DND-41 (cell line): Measurements from ENCODE around the gene RPL13A.

ENCODE experiments used
- ATAC-seq: fragments of 200-7000 bp; cut with Tn5 transposase; 3 replicates; pipeline ENCODE4 v1.9.1; 2021; ENCODE audit warnings: low read depth; ENCODE audit not compliant: insufficient read depth
- DNase-seq: peaks from one replicate; pipeline ENCODE4 v3.0.0-alpha.2; 2020
- H2AFZ ChIP-seq: 2 replicates; pipeline ENCODE4 v1.6.0; 2012; ENCODE audit warnings: low read depth, low read length
- H3K27ac ChIP-seq: 2 replicates; pipeline ENCODE4 v1.5.1; 2012; ENCODE audit warnings: low read length, inconsistent platforms
- H3K27me3 ChIP-seq: fragments of 200-600 bp; sonication (generic); 2 replicates; pipeline ENCODE4 v1.6.0; 2012; ENCODE audit warnings: low read length, mild to moderate bottlenecking, inconsistent platforms; ENCODE audit not compliant: insufficient read depth, poor library complexity
- H3K36me3 ChIP-seq: 2 replicates; pipeline ENCODE4 v1.5.1; 2012; ENCODE audit warnings: low read length, inconsistent platforms; ENCODE audit not compliant: insufficient read depth
- H3K4me1 ChIP-seq: 2 replicates; pipeline ENCODE4 v1.5.1; 2012; ENCODE audit warnings: mild to moderate bottlenecking, low read length; ENCODE audit not compliant: insufficient read depth
- H3K4me2 ChIP-seq: 2 replicates; pipeline ENCODE4 v1.6.0; 2012; ENCODE audit warnings: mild to moderate bottlenecking, moderate library complexity, low read length, inconsistent platforms; ENCODE audit not compliant: insufficient read depth
- H3K4me3 ChIP-seq, 2 experiments: fragments of 200-600 bp in 1 of 2; shearing (Covaris generic) in 1 of 2; 2 replicates each; pipeline ENCODE4 v1.5.1; 2012 to 2016; ENCODE audit warnings: inconsistent platforms in 2 of 2, low read length in 2 of 2, mild to moderate bottlenecking in 2 of 2, low read depth in 1 of 2, moderate library complexity in 1 of 2
- H3K79me2 ChIP-seq: 2 replicates; pipeline ENCODE4 v1.6.0; 2012; ENCODE audit warnings: low read length, inconsistent platforms; ENCODE audit not compliant: insufficient read depth
- H3K9ac ChIP-seq: 2 replicates; pipeline ENCODE4 v1.6.0; 2012; ENCODE audit warnings: low read depth, mild to moderate bottlenecking, inconsistent platforms, low read length, moderate library complexity
- H3K9me3 ChIP-seq: 2 replicates; pipeline ENCODE4 v1.5.1; 2012; ENCODE audit warnings: low read length, moderate library complexity, mild to moderate bottlenecking, inconsistent platforms; ENCODE audit not compliant: insufficient read depth, severe bottlenecking
- H4K20me1 ChIP-seq: 2 replicates; pipeline ENCODE4 v1.6.0; 2012; ENCODE audit warnings: low read length; ENCODE audit not compliant: insufficient read depth
- EZH2 ChIP-seq: IDR thresholded peaks from 3 replicates; pipeline ENCODE4 v1.6.1; 2012; ENCODE audit warnings: borderline replicate concordance, low read depth, mild to moderate bottlenecking, moderate library complexity, low read length, inconsistent platforms; ENCODE audit not compliant: severe bottlenecking
- TF ChIP-seq, protein P1 (sequence below): IDR thresholded peaks from 2 replicates; pipeline ENCODE4 v1.5.1; 2012; ENCODE audit warnings: borderline replicate concordance, low read length, moderate library complexity, mild to moderate bottlenecking; ENCODE audit not compliant: poor library complexity, severe bottlenecking; ENCODE audit errors: extremely low read depth

Gene RPL13A

DNA sequence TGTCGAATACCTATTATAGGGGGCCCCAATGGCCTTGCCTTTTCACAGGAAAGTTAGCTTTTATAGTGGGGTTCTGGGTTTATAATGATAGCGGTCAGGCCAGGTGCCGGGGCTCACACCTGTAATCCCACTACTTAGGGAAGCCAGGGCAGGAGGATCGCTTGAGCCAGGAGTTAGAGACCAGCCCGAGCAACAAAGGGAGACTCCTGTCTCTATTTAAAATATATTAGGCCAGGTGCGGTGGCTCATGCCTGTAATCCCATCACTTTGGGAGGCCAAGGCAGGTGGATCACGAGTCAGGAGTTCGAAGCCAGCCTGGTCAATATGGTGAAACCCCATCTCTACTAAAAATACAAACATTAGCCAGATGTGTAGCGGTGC is 16.2 kb downstream of the RPL13A start:
- Histone ChIP-seq H3K9me3 (no peaks in the 10 kb centered on the region), H3K79me2 (peaks cover 2% of the 10 kb centered on the region; the same call in 1 of the 2 replicates), H3K4me1 (peaks cover 29% of the 10 kb centered on the region), H4K20me1 (peaks cover 18% of the 10 kb centered on the region), H3K4me3 (no peak overlapping the region), H3K27ac (no peak overlapping the region), H3K9ac (no peak overlapping the region), H3K4me2 (no peak overlapping the region), H3K36me3 (peaks cover 16% of the 10 kb centered on the region), H3K27me3 (no peaks in the 10 kb centered on the region), H2AFZ (no peak overlapping the region)
- no peak for TF ChIP-seq EZH2
- TF ChIP-seq, protein P1, sequence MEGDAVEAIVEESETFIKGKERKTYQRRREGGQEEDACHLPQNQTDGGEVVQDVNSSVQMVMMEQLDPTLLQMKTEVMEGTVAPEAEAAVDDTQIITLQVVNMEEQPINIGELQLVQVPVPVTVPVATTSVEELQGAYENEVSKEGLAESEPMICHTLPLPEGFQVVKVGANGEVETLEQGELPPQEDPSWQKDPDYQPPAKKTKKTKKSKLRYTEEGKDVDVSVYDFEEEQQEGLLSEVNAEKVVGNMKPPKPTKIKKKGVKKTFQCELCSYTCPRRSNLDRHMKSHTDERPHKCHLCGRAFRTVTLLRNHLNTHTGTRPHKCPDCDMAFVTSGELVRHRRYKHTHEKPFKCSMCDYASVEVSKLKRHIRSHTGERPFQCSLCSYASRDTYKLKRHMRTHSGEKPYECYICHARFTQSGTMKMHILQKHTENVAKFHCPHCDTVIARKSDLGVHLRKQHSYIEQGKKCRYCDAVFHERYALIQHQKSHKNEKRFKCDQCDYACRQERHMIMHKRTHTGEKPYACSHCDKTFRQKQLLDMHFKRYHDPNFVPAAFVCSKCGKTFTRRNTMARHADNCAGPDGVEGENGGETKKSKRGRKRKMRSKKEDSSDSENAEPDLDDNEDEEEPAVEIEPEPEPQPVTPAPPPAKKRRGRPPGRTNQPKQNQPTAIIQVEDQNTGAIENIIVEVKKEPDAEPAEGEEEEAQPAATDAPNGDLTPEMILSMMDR: no peak
- ATAC-seq: no peak
- DNase-seq: no peak

DNA sequence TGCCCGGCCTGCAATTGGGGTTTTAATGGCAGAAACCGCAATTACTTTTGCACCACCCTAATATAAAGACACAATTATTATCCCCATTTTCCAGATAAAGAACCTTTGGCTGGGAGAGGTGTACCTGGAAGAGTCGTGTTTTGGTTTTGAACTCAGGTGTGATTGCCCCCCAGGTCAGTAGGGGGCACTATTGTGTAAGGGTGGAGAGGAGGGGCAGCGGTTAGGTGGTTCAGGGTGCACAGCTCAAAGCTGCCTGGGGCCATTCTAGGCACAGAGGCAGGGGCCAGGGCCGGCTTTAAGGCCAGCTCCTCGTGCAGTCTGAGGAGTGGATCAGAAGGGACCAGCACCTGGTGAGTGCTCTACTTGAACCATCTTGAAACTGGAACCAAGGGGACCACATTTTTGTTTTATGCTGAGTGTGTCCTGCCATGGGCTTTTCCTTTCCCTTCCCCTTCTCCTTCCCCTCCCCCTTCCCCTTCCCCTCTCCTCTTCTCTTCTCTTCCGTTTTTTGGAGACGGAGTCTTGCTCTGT is 19.2 kb downstream of the RPL13A start:
- Histone ChIP-seq H3K36me3 (no peaks in the 10 kb centered on the region), H3K4me1 (peaks cover 3% of the 10 kb centered on the region; the same call in 1 of the 2 replicates), H3K27ac (no peak overlapping the region), H3K79me2 (no peaks in the 10 kb centered on the region), H3K4me2 (no peak overlapping the region), H4K20me1 (no peaks in the 10 kb centered on the region), H3K9me3 (no peaks in the 10 kb centered on the region), H3K4me3 (no peak overlapping the region), H3K27me3 (no peaks in the 10 kb centered on the region), H3K9ac (no peak overlapping the region), H2AFZ (no peak overlapping the region)
- ATAC-seq (peak; percentile 89), DNase-seq (peak; percentile 77)
- no peak for TF ChIP-seq EZH2
- TF ChIP-seq, protein P1: peak; percentile 98

DNA sequence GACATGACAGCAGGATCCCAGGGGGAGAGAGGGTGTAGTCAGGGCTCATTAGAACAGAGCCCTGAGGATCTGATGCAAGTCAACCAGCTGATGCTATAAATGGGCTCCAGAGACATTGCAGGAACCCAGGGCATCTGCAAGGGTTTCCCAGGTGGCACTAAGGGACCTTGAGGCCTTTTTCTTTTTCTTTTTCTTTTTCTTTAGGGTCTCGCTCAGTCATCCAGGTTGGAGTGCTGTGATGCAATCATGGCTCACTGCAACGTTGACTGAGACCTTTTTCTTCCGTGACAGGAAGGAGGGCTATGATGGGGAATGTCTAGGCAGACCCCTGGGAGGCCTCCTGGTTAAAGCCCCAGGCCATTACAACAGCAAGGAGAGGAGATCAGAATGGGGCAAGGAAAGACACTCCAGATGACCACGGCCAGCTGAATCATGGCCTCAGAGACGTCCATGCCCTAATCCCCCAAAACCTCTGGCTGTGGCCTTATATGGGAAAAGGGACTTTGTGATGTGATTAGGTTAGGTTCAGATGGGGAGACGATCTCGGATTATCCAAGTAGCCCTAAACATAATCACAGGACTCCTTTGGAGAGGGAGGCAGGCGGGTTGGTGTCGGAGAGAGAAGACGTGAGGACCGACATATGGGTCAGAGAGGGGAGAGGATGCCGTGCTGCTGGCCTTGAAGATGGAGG is 20.5 kb downstream of the RPL13A start:
- TF ChIP-seq EZH2: no peak
- TF ChIP-seq, protein P1: no peak
- ATAC-seq (no peak), DNase-seq (no peak)
- H3K79me2 ChIP-seq: no peaks in the 10 kb centered on the region
- H3K27me3 ChIP-seq: no peaks in the 10 kb centered on the region
- H2AFZ ChIP-seq: no peak overlapping the region
- no peak overlapping the region for H3K9ac ChIP-seq
- H3K4me2 ChIP-seq: no peak overlapping the region
- no peaks in the 10 kb centered on the region for H3K36me3 ChIP-seq
- no peak overlapping the region for H3K4me3 ChIP-seq
- no peaks in the 10 kb centered on the region for H3K9me3 ChIP-seq
- H4K20me1 ChIP-seq: no peaks in the 10 kb centered on the region
- H3K27ac ChIP-seq: no peak overlapping the region
- H3K4me1 ChIP-seq: peaks cover 3% of the 10 kb centered on the region; the same call in 1 of the 2 replicates
